Measurements from ENCODE around the gene MSI2.

Gene MSI2

DNA sequence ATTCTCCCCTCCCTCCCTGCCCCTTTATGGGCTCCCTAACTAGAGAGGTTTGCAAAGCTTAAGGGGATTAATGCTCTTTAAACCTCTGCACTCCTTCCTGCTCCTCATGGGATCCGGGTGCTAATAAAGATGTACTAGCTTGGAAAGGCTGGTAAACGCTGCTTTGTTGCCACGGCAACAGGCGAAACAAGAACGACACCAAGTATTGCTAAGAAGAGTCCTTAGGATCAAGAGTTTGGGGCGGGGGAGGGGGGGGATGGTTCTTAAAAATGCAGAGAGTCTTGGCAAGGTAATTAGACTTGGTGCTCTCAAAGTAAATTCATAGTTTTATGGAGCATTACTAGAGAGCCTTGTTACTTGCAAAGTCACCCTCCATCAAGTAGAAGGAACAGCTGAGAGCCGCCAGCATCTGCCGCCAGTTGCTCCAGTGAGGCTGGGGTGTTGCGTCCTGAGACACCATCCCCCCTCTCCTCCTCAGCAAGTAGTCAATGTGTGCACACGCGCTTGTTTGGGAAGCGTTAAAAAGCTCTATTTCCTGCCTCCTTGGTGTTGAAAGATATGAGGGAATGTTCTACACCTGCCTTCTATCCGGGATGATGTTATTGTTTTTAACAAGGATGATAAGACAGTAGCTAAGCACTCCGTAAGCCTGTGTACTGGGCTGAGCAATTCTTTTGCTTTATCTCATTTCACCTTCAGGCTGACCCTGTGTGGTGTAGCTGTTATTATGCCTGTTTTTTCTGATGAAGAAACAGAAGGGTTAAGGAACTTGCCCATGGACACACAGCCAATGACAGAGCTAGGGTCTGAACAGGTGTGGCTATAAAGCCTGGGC lies 297.9 kb downstream of the MSI2 start:
- Histone ChIP-seq H3K36me3 (ENCODE audit: insufficient read depth, low read length) (peaks cover 2% of the 10 kb centered on the region), H3K4me3 (ENCODE audit: low read length) (peak overlapping the region; percentile 30), H2AFZ (ENCODE audit: low read depth, low read length) (no peak overlapping the region), H3K9me3 (ENCODE audit: low read length) (no peaks in the 10 kb centered on the region), H3K4me1 (ENCODE audit: insufficient read depth, low read length) (peaks cover 82% of the 10 kb centered on the region), H3K27me3 (ENCODE audit: insufficient read depth, low read length) (no peaks in the 10 kb centered on the region)

DNA sequence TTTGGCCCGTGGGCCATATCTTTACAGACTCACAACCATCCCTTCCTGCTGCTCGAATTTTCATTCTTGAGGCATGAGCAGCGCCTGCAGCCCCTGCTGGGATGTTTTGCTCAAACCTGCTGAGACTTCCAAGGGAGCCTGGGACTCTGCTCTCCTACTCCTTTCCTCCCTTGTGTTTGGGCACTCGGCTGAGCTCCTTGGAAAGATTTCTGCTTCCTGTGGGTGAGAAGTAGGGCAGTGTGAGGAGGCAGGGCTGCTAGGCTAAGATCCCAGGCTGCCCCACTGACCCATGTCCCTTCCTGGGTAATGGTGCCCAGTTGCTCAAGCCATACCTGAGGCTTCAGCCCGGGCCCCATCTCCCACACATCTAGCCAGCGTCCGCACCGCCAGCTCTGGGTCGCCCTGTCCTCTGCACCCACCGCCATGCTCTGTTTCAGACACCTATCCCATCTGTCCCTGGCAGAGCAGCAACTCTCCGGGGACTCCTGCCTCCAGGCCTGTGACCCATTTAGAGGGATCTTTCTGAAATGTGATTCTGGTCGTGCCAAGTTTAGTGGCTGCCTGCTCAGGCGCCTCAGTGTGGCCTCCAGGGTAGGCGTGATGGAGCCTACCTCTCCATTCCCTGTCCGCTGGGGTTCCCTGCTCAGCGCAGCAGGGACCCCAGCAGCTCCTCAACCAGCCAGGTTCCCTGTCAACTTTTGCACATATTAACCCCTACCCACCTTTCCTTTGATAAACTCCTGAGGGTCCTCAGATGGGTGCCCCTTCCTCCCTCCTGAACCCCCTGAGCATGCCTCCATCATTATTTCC lies 298.7 kb downstream of the MSI2 start:
- Histone ChIP-seq H2AFZ (ENCODE audit: low read depth, low read length) (no peak overlapping the region), H3K4me1 (ENCODE audit: insufficient read depth, low read length) (peaks cover 77% of the 10 kb centered on the region), H3K9me3 (ENCODE audit: low read length) (no peaks in the 10 kb centered on the region), H3K4me3 (ENCODE audit: low read length) (no peak overlapping the region), H3K36me3 (ENCODE audit: insufficient read depth, low read length) (peaks cover 2% of the 10 kb centered on the region), H3K27me3 (ENCODE audit: insufficient read depth, low read length) (no peaks in the 10 kb centered on the region)

DNA sequence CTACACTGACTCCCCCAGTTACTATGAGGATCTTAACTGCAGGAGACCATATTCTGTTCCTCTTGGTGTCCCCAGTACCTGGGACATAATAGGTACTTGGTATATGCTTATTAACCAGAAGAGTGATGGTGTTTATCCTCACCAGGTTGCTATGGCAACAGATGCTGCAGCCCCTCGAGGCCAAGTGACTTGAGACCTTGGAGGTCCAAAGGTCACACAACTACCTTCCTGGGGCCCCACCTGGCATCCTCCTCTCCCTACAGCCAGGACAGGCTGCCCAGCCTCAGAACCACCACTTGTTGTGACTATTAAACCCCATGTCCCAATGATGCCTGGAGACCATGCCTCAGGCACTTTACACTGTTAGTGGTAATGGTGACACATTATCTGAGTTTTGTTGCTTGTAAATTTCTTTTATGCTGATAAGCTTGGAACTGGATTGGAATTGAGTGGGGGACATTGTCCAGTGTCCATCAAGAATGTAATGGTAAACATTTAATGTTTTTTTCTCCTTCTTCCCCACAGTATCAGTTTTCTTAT lies 299.4 kb downstream of the MSI2 start:
- Histone ChIP-seq H3K4me3 (ENCODE audit: low read length) (no peak overlapping the region), H2AFZ (ENCODE audit: low read depth, low read length) (no peak overlapping the region), H3K9me3 (ENCODE audit: low read length) (no peaks in the 10 kb centered on the region), H3K4me1 (ENCODE audit: insufficient read depth, low read length) (peaks cover 70% of the 10 kb centered on the region), H3K36me3 (ENCODE audit: insufficient read depth, low read length) (peaks cover 6% of the 10 kb centered on the region), H3K27me3 (ENCODE audit: insufficient read depth, low read length) (no peaks in the 10 kb centered on the region)

GRCh38 chr17:57556320-57556719 lies 300.0 kb downstream of the MSI2 start:
- peaks cover 64% of the 10 kb centered on the region for H3K4me1 ChIP-seq (ENCODE audit: insufficient read depth, low read length)
- H3K36me3 ChIP-seq (ENCODE audit: insufficient read depth, low read length): peaks cover 8% of the 10 kb centered on the region

DNA sequence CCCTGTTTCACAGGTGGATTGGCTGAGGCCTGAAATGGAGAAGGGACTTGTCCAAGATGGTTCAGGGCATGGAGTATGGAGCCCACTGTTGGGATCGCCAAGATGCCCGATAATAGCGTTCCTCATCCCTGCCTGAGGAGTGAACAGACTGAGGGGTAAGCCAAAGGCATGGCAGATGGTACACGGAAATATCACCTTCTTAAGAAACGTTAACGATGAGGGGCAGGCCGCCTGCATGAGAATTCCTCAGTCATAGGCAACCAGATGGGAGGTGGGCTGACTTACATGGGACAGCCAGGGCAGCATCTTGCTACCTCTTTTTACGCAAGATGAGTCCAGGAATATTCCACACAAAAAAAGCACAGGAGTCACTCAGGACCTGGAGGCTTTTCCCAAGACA lies 300.7 kb downstream of the MSI2 start:
- Histone ChIP-seq H3K4me1 (ENCODE audit: insufficient read depth, low read length) (peaks cover 58% of the 10 kb centered on the region), H2AFZ (ENCODE audit: low read depth, low read length) (no peak overlapping the region), H3K9me3 (ENCODE audit: low read length) (no peaks in the 10 kb centered on the region), H3K27me3 (ENCODE audit: insufficient read depth, low read length) (no peaks in the 10 kb centered on the region), H3K4me3 (ENCODE audit: low read length) (no peak overlapping the region), H3K36me3 (ENCODE audit: insufficient read depth, low read length) (peaks cover 8% of the 10 kb centered on the region)

More at GRCh38 chr17:57556320-57556719, 300.0 kb downstream of the MSI2 start:
- no peak overlapping the region for H2AFZ ChIP-seq (ENCODE audit: low read depth, low read length)
- H3K9me3 ChIP-seq (ENCODE audit: low read length): no peaks in the 10 kb centered on the region
- H3K27me3 ChIP-seq (ENCODE audit: insufficient read depth, low read length): no peaks in the 10 kb centered on the region
- H3K4me3 ChIP-seq (ENCODE audit: low read length): no peak overlapping the region

- no peaks in the 10 kb centered on the region for H3K9me3 ChIP-seq (ENCODE audit: low read length)
- peaks cover 53% of the 10 kb centered on the region for H3K4me1 ChIP-seq (ENCODE audit: insufficient read depth, low read length)
- H3K27me3 ChIP-seq (ENCODE audit: insufficient read depth, low read length): no peaks in the 10 kb centered on the region
- H2AFZ ChIP-seq (ENCODE audit: low read depth, low read length): no peak overlapping the region
- H3K4me3 ChIP-seq (ENCODE audit: low read length): no peak overlapping the region
- H3K36me3 ChIP-seq (ENCODE audit: insufficient read depth, low read length): peaks cover 11% of the 10 kb centered on the region
Observed at GRCh38 chr17:57557416-57557815, 301.1 kb downstream of the MSI2 start.

DNA sequence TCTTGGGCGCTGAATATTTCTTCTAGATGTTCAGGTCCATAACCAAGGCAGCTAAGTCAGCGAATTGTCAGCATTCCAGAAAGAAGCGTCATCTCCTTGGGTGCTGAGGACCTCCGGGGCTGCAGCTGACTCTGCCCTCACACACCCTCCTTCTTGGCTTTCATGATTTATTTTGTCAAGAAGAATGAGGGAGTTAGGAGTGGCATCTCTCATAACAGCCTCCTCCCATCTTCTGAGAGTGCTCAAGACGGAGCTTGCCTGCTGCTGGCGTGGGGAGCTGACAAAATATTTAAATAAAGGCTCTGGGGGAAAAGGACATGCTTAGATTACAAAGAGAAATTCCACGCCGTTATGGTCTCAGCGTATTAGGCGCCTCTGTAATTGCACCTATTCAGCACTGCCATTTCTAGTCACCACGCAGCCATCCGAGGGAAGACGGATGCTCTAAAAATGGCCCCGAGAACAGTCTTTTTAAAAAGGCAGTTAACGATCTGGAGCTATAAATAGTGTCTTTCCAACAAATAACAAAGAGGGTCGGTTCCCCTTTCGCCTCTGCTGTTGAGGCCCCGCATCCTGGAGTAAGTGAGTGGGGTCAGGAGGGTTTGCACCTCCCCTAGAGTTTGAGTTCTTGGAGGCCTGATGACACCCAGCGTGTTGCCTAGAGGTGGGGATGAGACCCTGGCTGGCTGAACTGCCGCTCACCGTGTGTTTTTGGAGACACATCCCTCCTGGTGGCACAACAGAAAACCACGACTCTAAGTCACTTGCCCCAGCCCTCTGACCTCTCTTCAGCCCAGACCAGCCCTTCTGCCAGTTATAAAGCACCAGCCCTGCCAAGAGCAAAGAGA lies 301.7 kb downstream of the MSI2 start:
- Histone ChIP-seq H3K27me3 (ENCODE audit: insufficient read depth, low read length) (no peaks in the 10 kb centered on the region), H3K36me3 (ENCODE audit: insufficient read depth, low read length) (peaks cover 11% of the 10 kb centered on the region), H3K4me3 (ENCODE audit: low read length) (no peak overlapping the region), H2AFZ (ENCODE audit: low read depth, low read length) (no peak overlapping the region), H3K9me3 (ENCODE audit: low read length) (no peaks in the 10 kb centered on the region), H3K4me1 (ENCODE audit: insufficient read depth, low read length) (peaks cover 47% of the 10 kb centered on the region)

DNA sequence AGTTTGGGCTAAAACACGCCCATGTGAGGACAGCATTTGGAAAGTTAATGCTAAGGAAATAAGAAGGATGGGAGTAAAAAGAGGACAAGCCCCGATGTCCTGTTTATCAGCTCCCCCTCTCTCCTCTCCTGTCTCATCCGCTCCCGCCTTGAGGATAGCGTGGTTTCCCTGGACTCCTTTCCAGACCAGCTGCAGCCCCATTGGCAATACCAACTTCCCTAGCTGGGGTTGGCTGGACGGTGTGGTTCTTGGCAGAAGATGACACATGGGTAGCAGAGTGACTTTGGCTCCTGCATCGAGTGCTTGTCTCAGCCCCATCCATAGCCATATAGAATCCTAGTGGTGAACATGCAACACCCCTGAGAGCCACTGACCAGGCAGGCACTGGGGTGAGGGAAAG lies 302.9 kb downstream of the MSI2 start:
- H3K9me3 ChIP-seq (ENCODE audit: low read length): no peaks in the 10 kb centered on the region
- no peaks in the 10 kb centered on the region for H3K27me3 ChIP-seq (ENCODE audit: insufficient read depth, low read length)
- H3K4me1 ChIP-seq (ENCODE audit: insufficient read depth, low read length): peaks cover 35% of the 10 kb centered on the region
- no peak overlapping the region for H3K4me3 ChIP-seq (ENCODE audit: low read length)
- no peak overlapping the region for H2AFZ ChIP-seq (ENCODE audit: low read depth, low read length)
- H3K36me3 ChIP-seq (ENCODE audit: insufficient read depth, low read length): peaks cover 11% of the 10 kb centered on the region

- H3K9me3 ChIP-seq (ENCODE audit: low read length): no peaks in the 10 kb centered on the region
- peaks cover 11% of the 10 kb centered on the region for H3K36me3 ChIP-seq (ENCODE audit: insufficient read depth, low read length)
- H2AFZ ChIP-seq (ENCODE audit: low read depth, low read length): no peak overlapping the region
- H3K4me1 ChIP-seq (ENCODE audit: insufficient read depth, low read length): peaks cover 30% of the 10 kb centered on the region
- H3K27me3 ChIP-seq (ENCODE audit: insufficient read depth, low read length): no peaks in the 10 kb centered on the region
- H3K4me3 ChIP-seq (ENCODE audit: low read length): no peak overlapping the region
Observed at GRCh38 chr17:57559634-57560318, 303.5 kb downstream of the MSI2 start.

GRCh38 chr17:57560319-57560705 lies 304.0 kb downstream of the MSI2 start:
- Histone ChIP-seq H3K9me3 (ENCODE audit: low read length) (no peaks in the 10 kb centered on the region), H3K36me3 (ENCODE audit: insufficient read depth, low read length) (peaks cover 15% of the 10 kb centered on the region), H3K4me1 (ENCODE audit: insufficient read depth, low read length) (peaks cover 24% of the 10 kb centered on the region), H3K27me3 (ENCODE audit: insufficient read depth, low read length) (no peaks in the 10 kb centered on the region), H3K4me3 (ENCODE audit: low read length) (no peak overlapping the region), H2AFZ (ENCODE audit: low read depth, low read length) (no peak overlapping the region)

- H2AFZ ChIP-seq (ENCODE audit: low read depth, low read length): no peak overlapping the region
- no peaks in the 10 kb centered on the region for H3K27me3 ChIP-seq (ENCODE audit: insufficient read depth, low read length)
- peaks cover 16% of the 10 kb centered on the region for H3K36me3 ChIP-seq (ENCODE audit: insufficient read depth, low read length)
- no peaks in the 10 kb centered on the region for H3K9me3 ChIP-seq (ENCODE audit: low read length)
- H3K4me3 ChIP-seq (ENCODE audit: low read length): no peak overlapping the region
- H3K4me1 ChIP-seq (ENCODE audit: insufficient read depth, low read length): peaks cover 18% of the 10 kb centered on the region
Observed at GRCh38 chr17:57561072-57561861, 304.9 kb downstream of the MSI2 start.
